ENCODE data around the gene SLC35E1.

The SLC35E1 gene

GRCh38 chr19:16619457-16619856 lies 47.2 kb upstream of the SLC35E1 start:
- Histone ChIP-seq H3K4me3 (ENCODE audit: low read length) (no peak overlapping the region), H3K9ac (ENCODE audit: low read length) (no peak overlapping the region), H3K4me2 (ENCODE audit: low read length) (no peak overlapping the region), H2AFZ (ENCODE audit: low read depth, low read length) (no peak overlapping the region), H4K20me1 (ENCODE audit: insufficient read depth, low read length) (peaks cover 100% of the 10 kb centered on the region), H3K9me3 (ENCODE audit: insufficient read depth, low read length) (no peaks in the 10 kb centered on the region), H3K27me3 (ENCODE audit: low read depth, low read length) (no peaks in the 10 kb centered on the region), H3K79me2 (ENCODE audit: low read length) (peaks cover 100% of the 10 kb centered on the region), H3K36me3 (replicated peaks; ENCODE audit: low read depth, low read length) (peaks cover 8% of the 10 kb centered on the region), H3K4me1 (ENCODE audit: low read length) (peaks cover 11% of the 10 kb centered on the region), H3K27ac (ENCODE audit: low read length) (no peak overlapping the region)
- no peak for TF ChIP-seq EZH2phosphoT487 (IDR thresholded peaks at IDR 0.05; ENCODE audit: low read depth)
- no peak for TF ChIP-seq CTCF (IDR thresholded peaks at IDR 0.05; ENCODE audit: low read depth, low read length)

GRCh38 chr19:16618248-16618647 lies 46.0 kb upstream of the SLC35E1 start:
- no peak overlapping the region for H2AFZ ChIP-seq (ENCODE audit: low read depth, low read length)
- no peaks in the 10 kb centered on the region; the same call in 1 of the 2 replicates for H3K4me1 ChIP-seq (ENCODE audit: low read length)
- H4K20me1 ChIP-seq (ENCODE audit: insufficient read depth, low read length), result peaks cover 99% of the 10 kb centered on the region
- H3K4me3 ChIP-seq (ENCODE audit: low read length), result no peak overlapping the region
- H3K27ac ChIP-seq (ENCODE audit: low read length), result no peak overlapping the region
- no peak for TF ChIP-seq CTCF (IDR thresholded peaks at IDR 0.05; ENCODE audit: low read depth, low read length)
- TF ChIP-seq EZH2phosphoT487 (IDR thresholded peaks at IDR 0.05; ENCODE audit: low read depth), result no peak
- no peaks in the 10 kb centered on the region for H3K9me3 ChIP-seq (ENCODE audit: insufficient read depth, low read length)
- H3K4me2 ChIP-seq (ENCODE audit: low read length), result no peak overlapping the region
- peaks cover 4% of the 10 kb centered on the region for H3K36me3 ChIP-seq (replicated peaks; ENCODE audit: low read depth, low read length)
- H3K79me2 ChIP-seq (ENCODE audit: low read length), result peaks cover 100% of the 10 kb centered on the region
- no peaks in the 10 kb centered on the region for H3K27me3 ChIP-seq (ENCODE audit: low read depth, low read length)
- H3K9ac ChIP-seq (ENCODE audit: low read length), result no peak overlapping the region

- no peak overlapping the region for H3K4me2 ChIP-seq (ENCODE audit: low read length)
- TF ChIP-seq EZH2phosphoT487 (IDR thresholded peaks at IDR 0.05; ENCODE audit: low read depth), result no peak
- no peak for TF ChIP-seq CTCF (IDR thresholded peaks at IDR 0.05; ENCODE audit: low read depth, low read length)
- H2AFZ ChIP-seq (ENCODE audit: low read depth, low read length), result no peak overlapping the region
- H3K9me3 ChIP-seq (ENCODE audit: insufficient read depth, low read length), result no peaks in the 10 kb centered on the region
- no peak overlapping the region for H3K27ac ChIP-seq (ENCODE audit: low read length)
- no peak overlapping the region for H3K4me3 ChIP-seq (ENCODE audit: low read length)
- H3K27me3 ChIP-seq (ENCODE audit: low read depth, low read length), result no peaks in the 10 kb centered on the region
- H3K4me1 ChIP-seq (ENCODE audit: low read length), result peaks cover under 1% of the 10 kb centered on the region; the same call in 1 of the 2 replicates
- peaks cover 99% of the 10 kb centered on the region for H4K20me1 ChIP-seq (ENCODE audit: insufficient read depth, low read length)
- H3K9ac ChIP-seq (ENCODE audit: low read length), result no peak overlapping the region
- H3K79me2 ChIP-seq (ENCODE audit: low read length), result peaks cover 100% of the 10 kb centered on the region
- no peaks in the 10 kb centered on the region for H3K36me3 ChIP-seq (replicated peaks; ENCODE audit: low read depth, low read length)
Observed at GRCh38 chr19:16615808-16616207, 43.6 kb upstream of the SLC35E1 start.

GRCh38 chr19:16614941-16615340 lies 42.7 kb upstream of the SLC35E1 start:
- Histone ChIP-seq H3K4me1 (ENCODE audit: low read length) (peaks cover 6% of the 10 kb centered on the region), H3K4me3 (ENCODE audit: low read length) (no peak overlapping the region), H3K79me2 (ENCODE audit: low read length) (peaks cover 100% of the 10 kb centered on the region), H3K36me3 (replicated peaks; ENCODE audit: low read depth, low read length) (no peaks in the 10 kb centered on the region), H3K27ac (ENCODE audit: low read length) (no peak overlapping the region), H3K27me3 (ENCODE audit: low read depth, low read length) (no peaks in the 10 kb centered on the region), H3K4me2 (ENCODE audit: low read length) (no peak overlapping the region), H3K9ac (ENCODE audit: low read length) (no peak overlapping the region), H4K20me1 (ENCODE audit: insufficient read depth, low read length) (peaks cover 97% of the 10 kb centered on the region), H3K9me3 (ENCODE audit: insufficient read depth, low read length) (no peaks in the 10 kb centered on the region), H2AFZ (ENCODE audit: low read depth, low read length) (no peak overlapping the region)
- TF ChIP-seq EZH2phosphoT487 (IDR thresholded peaks at IDR 0.05; ENCODE audit: low read depth), result no peak
- no peak for TF ChIP-seq CTCF (IDR thresholded peaks at IDR 0.05; ENCODE audit: low read depth, low read length)

All from OCI-LY3 (cell line).